Stimulated activated CD4-positive, alpha-beta T cell treated with anti-CD3 and anti-CD28 coated beads, TNF-alpha, amount 100 ng/mL, for 4 hours (primary cell): ENCODE results near the gene HES3.

Experiments used
- DNase-seq, 3 experiments: peaks; one replicate each; pipeline ENCODE4 v3.0.0-alpha.2; 2020; ENCODE audit warnings: low read depth in 3 of 3

The HES3 gene

GRCh38 chr1:6279613-6280383 is 35.8 kb downstream of the HES3 start:
- no peak for DNase-seq

GRCh38 chr1:6280761-6281451 is 36.9 kb downstream of the HES3 start:
- no peak for DNase-seq

DNA sequence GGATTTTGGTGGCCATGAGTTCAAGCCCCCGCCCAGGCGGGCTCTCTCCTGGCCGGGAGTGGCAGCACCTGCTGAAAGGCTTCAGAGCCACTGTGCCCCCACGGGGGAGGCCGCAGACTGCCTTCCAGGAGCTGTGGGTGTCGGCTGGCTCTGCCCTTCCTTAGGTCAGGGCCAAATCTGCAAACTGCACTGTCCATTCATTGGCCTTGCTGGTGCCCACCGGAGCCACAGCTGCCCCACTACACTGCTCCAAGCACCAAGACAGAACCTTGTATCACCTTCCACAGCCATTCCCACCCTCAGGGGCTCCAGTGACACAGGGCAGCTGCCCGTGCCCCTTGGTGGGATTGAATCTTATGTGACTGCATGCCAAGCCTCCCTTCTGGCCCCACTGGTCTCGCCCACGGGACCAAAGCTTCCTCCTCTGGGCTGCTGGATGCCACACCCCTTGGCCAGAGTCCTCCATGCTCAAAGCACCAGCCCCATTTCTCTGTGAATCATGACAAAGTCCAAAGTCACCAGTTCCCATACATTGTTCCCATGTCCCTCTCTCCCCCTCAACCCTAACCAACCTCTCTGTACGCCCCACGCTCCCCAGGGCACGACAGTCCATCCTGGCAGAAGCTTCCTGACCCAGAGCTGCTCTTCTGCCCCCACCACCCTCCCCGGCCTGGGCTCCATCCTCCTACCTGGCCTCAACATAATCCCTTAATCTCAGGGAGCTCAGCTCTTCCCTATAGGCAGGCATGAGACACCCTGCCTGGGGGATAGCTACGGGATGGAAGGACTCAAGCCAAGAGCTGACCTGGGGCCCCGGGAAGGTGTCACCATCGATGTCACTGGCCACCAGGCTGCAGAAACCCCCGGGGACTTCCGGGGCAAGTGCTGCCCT is 37.8 kb downstream of the HES3 start:
- no peak for DNase-seq

DNA sequence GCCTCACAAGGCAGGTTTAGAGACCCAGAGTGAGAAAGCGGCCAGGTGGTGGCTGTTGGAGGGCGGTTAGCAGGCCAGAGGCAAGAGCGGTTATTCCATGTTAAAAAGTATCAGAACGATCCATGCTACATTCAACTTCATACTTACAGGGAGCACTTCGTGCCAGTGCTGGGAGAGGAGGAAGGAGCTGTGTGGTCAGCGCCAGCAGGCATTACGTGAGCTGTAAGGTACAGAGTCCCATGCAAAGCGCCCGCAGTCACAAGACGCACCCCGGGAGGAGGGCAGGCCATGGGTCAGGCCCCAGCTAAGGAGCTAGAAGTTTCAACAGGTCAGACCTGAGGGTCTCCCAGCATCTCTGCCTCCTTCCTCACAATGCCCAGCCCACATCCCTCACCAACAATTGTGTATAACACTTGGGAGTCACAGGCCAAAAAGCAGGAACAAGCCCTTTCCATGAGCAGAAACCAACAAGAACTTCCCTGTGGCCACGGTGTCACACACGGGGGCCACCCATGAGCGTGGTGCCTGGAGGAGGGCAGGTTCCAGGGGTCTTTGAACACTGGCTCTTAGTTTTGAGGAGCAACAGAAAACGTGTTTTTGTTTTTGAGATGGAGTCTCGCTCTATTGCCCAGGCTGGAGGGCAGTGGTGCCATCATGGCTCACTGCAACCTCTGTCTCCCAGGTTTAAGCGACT is 38.7 kb downstream of the HES3 start:
- DNase-seq, result no peak

GRCh38 chr1:6285336-6285735 is 41.4 kb downstream of the HES3 start:
- DNase-seq, result no peak

DNA sequence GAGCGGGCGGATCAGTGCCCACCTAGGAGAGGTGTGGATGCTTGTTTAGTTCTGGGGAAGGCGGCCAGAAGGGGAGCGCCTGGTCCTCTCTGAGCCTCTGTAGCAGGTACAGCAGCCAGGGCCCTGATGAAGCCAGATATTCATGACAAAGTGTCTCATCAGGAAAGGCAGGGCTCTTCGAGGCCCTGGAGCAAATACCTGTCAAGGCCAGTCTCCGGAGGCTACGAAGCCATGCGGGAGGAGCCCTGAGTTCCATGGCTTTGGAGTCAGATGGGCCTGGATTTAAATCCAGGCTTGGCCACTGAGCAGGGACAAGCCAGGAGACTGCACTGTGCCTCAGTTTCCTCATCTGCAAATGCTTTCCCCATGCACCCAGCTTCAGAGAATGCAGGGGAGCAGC is 42.3 kb downstream of the HES3 start:
- no peak for DNase-seq

DNA sequence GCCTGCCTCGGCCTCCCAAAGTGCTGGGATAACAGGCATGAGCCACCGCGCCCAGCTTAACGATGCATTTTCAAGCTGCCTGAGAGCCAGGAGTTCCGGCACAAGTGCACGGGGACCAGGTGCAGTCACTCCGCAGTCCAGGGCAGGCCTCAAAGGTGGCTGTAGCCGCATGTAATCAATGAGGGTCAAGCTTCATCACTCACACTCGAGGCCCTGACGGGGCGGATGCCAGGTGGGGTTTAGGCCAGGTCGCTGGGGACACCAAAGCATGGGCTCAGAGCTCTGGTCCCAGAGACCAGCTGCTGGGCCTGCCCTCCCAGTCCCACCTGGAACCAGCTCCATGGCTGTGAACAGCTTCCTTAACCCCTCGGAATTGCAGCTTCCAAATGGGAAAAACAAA is 43.0 kb downstream of the HES3 start:
- no peak for DNase-seq

DNA sequence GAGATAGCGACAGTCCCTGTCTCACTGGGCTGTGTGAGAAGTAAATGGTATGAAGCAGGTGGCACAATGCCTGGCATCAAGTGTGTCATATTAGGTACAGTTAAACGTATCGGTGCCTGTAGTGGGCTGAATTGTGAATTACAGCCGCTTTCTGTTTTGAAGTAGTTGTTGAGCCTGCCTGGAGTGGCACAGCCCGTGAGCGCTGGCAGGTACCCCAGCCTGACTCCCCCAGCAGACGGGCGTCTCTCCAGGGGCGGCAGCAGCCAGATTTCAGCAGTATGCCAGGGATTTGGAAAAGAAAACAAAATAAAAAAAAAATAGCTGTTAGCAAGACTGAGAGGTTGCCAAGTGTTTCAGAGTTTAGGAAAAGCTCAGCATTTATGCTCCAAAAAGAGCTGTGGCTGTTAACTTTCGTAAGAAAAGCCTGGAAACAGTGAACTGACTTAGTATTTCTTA is 43.5 kb downstream of the HES3 start:
- no peak for DNase-seq

DNA sequence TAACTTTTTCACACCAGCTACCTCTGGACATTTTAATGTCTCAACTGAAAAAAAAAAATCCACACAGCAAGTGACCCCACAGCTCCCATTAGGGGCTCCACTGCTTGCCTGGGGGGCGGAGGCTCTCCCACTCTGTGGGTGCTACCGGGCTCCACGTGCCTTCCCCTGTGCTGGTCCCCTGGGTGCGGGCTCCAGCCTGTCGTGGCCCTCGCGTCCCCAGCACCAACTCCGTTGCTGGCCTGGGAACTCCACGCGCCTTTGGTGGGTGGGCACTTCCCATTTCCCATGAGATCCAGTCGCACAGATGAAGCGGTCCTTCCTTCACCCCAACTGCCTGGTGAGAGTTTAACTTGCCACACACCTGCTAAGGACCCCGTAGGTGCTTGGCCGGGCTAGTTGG is 44.0 kb downstream of the HES3 start:
- DNase-seq, result no peak

DNA sequence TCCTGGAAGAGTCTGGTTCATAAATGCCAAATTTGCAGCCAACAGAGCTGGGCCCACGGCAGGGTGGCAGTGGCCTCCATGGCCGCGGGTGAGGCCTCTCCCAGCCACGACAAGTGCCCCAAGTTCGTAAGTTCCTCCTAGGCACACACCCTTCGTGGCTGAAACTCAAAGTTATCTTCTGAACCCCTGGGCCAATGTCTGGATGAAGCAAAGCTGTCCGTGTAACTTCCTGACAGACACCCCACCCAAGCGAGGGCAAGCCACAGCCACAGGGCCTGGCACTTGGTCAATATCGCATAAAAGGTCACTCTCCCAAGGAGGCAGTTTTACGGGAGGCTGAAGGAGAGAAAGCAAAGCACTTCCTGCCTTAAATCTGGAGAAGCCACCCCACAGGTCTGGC is 44.7 kb downstream of the HES3 start:
- DNase-seq, result no peak

- no peak for DNase-seq
Measured at GRCh38 chr1:6292102-6292501, 48.1 kb downstream of the HES3 start.

GRCh38 chr1:6294080-6294889 is 50.3 kb downstream of the HES3 start:
- DNase-seq, result no peak

- no peak for DNase-seq
Measured at GRCh38 chr1:6294890-6295556, 51.0 kb downstream of the HES3 start.
